GM12874 (cell line): ENCODE measurements around the gene ARHGEF7.

Experiments used
- CTCF ChIP-seq: IDR thresholded peaks from 2 replicates; pipeline ENCODE4 v1.5.1; 2011; ENCODE audit warnings: low read depth, mild to moderate bottlenecking, control low read depth, low read length, moderate library complexity; ENCODE audit not compliant: insufficient read depth

The ARHGEF7 gene

GRCh38 chr13:111158136-111158805 lies 43.2 kb downstream of the ARHGEF7 start:
- TF ChIP-seq CTCF, result no peak

GRCh38 chr13:111159362-111160320 lies 44.5 kb downstream of the ARHGEF7 start:
- TF ChIP-seq CTCF, result no peak

GRCh38 chr13:111160648-111161047 lies 45.5 kb downstream of the ARHGEF7 start:
- no peak for TF ChIP-seq CTCF

GRCh38 chr13:111161601-111162600 lies 46.8 kb downstream of the ARHGEF7 start:
- TF ChIP-seq CTCF, result no peak

GRCh38 chr13:111165241-111166010 lies 50.3 kb downstream of the ARHGEF7 start:
- TF ChIP-seq CTCF, result no peak

- TF ChIP-seq CTCF, result no peak
These were observed 52.0 kb downstream of the ARHGEF7 start for GRCh38 chr13:111166882-111167675.
